H9 (cell line): Measurements from ENCODE around the gene STN1. TPM values are rescaled to one million over a fixed set of nuclear protein-coding genes. Genes with fewer than 3 reads are reported as not detected.

Experiments used
- DNase-seq: peaks from one replicate; pipeline ENCODE4 v3.0.0-alpha.2; 2017
- H2AFZ ChIP-seq: one replicate; pipeline ENCODE4 v1.6.1; 2013; ENCODE audit warnings: mild to moderate bottlenecking, low read length, control low read depth, moderate library complexity
- H2AK5ac ChIP-seq: 2 replicates; pipeline ENCODE4 v1.6.1; 2013; ENCODE audit warnings: low read length, control low read depth, mixed read lengths; ENCODE audit not compliant: insufficient read length
- H2BK120ac ChIP-seq: one replicate; pipeline ENCODE4 v1.6.1; 2013; ENCODE audit warnings: low read depth, mild to moderate bottlenecking, low read length, control low read depth, inconsistent platforms; ENCODE audit not compliant: poor library complexity, severe bottlenecking
- H2BK12ac ChIP-seq: 2 replicates; pipeline ENCODE4 v1.6.1; 2013; ENCODE audit warnings: low read length, control low read depth, mixed read lengths, low read depth; ENCODE audit not compliant: insufficient read length
- H2BK15ac ChIP-seq: 2 replicates; pipeline ENCODE4 v1.6.1; 2013; ENCODE audit warnings: low read depth, low read length, control low read depth
- H2BK20ac ChIP-seq: one replicate; pipeline ENCODE4 v1.6.1; 2013; ENCODE audit warnings: low read depth, mild to moderate bottlenecking, low read length, control low read depth, inconsistent platforms; ENCODE audit not compliant: poor library complexity, severe bottlenecking
- H2BK5ac ChIP-seq: 2 replicates; pipeline ENCODE4 v1.6.1; 2013; ENCODE audit warnings: low read length, control low read depth, mixed read lengths; ENCODE audit not compliant: insufficient read length
- H3K14ac ChIP-seq: 2 replicates; pipeline ENCODE4 v1.6.1; 2013; ENCODE audit warnings: low read length, control low read depth; ENCODE audit not compliant: insufficient read depth
- H3K18ac ChIP-seq: 2 replicates; pipeline ENCODE4 v1.6.1; 2013; ENCODE audit warnings: low read depth, mild to moderate bottlenecking, mixed read lengths, low read length, control low read depth; ENCODE audit not compliant: insufficient read length
- H3K23ac ChIP-seq: 2 replicates; pipeline ENCODE4 v1.6.1; 2013; ENCODE audit warnings: low read length, control low read depth, mixed read lengths, low read depth; ENCODE audit not compliant: insufficient read length
- H3K23me2 ChIP-seq: 2 replicates; pipeline ENCODE4 v1.6.1; 2013; ENCODE audit warnings: low read depth, mild to moderate bottlenecking, mixed read lengths, low read length, control low read depth; ENCODE audit not compliant: insufficient read length, poor library complexity, severe bottlenecking
- H3K27ac ChIP-seq: 2 replicates; pipeline ENCODE4 v1.5.1; 2013; ENCODE audit warnings: low read length, control low read depth, mixed read lengths, low read depth; ENCODE audit not compliant: insufficient read length
- H3K27me3 ChIP-seq: 2 replicates; pipeline ENCODE4 v1.6.1; 2013; ENCODE audit warnings: low read length, control low read depth, inconsistent platforms; ENCODE audit not compliant: insufficient read depth
- H3K4ac ChIP-seq: 2 replicates; pipeline ENCODE4 v1.6.1; 2013; ENCODE audit warnings: low read depth, mild to moderate bottlenecking, control low read depth, inconsistent platforms, low read length, moderate library complexity
- H3K4me1 ChIP-seq: 2 replicates; pipeline ENCODE4 v1.6.1; 2013; ENCODE audit warnings: low read length, control low read depth, inconsistent platforms; ENCODE audit not compliant: insufficient read depth
- H3K4me2 ChIP-seq: 2 replicates; pipeline ENCODE4 v1.6.1; 2013; ENCODE audit warnings: low read length, control low read depth, mixed read lengths; ENCODE audit not compliant: insufficient read length, insufficient read depth
- H3K56ac ChIP-seq: 2 replicates; pipeline ENCODE4 v1.6.1; 2013; ENCODE audit warnings: low read depth, mild to moderate bottlenecking, mixed read lengths, low read length, control low read depth; ENCODE audit not compliant: insufficient read length
- H3K79me1 ChIP-seq: 2 replicates; pipeline ENCODE4 v1.6.1; 2013; ENCODE audit warnings: low read depth, mild to moderate bottlenecking, moderate library complexity, low read length, control low read depth, inconsistent platforms; ENCODE audit not compliant: insufficient read depth, poor library complexity, severe bottlenecking
- H3K79me2 ChIP-seq: 2 replicates; pipeline ENCODE4 v1.6.1; 2013; ENCODE audit warnings: low read length, control low read depth, inconsistent platforms; ENCODE audit not compliant: insufficient read depth
- H3K9ac ChIP-seq: 2 replicates; pipeline ENCODE4 v1.6.1; 2013; ENCODE audit warnings: low read length, control low read depth, mixed read lengths; ENCODE audit not compliant: insufficient read length; ENCODE audit errors: extremely low read depth
- H3K9me3 ChIP-seq: one replicate; pipeline ENCODE4 v1.6.1; 2013; ENCODE audit warnings: low read depth, low read length, inconsistent platforms; ENCODE audit not compliant: control insufficient read depth
- H3T11ph ChIP-seq: one replicate; pipeline ENCODE4 v1.6.1; 2013; ENCODE audit warnings: mild to moderate bottlenecking, low read length, control low read depth, inconsistent platforms
- H4K20me1 ChIP-seq: one replicate; pipeline ENCODE4 v1.6.1; 2013; ENCODE audit not compliant: control insufficient read depth, insufficient read length, insufficient read depth
- H4K5ac ChIP-seq: 2 replicates; pipeline ENCODE4 v1.6.1; 2013; ENCODE audit warnings: low read depth, mild to moderate bottlenecking, mixed read lengths, low read length, control low read depth; ENCODE audit not compliant: insufficient read length
- H4K8ac ChIP-seq: replicated peaks from 2 replicates; pipeline ENCODE4 v1.6.1; 2013; ENCODE audit warnings: low read length, control low read depth, mixed read lengths, low read depth; ENCODE audit not compliant: insufficient read length
- H4K91ac ChIP-seq: 2 replicates; pipeline ENCODE4 v1.6.1; 2013; ENCODE audit warnings: low read depth, mild to moderate bottlenecking, moderate library complexity, mixed read lengths, low read length, control low read depth; ENCODE audit not compliant: insufficient read length
- H3K27ac Mint-ChIP-seq, 3 experiments: 2 replicates in 2 of 3; 3 replicates in 1 of 3; pipeline ENCODE4 v1.8.0; 2020 to 2021; ENCODE audit warnings: mixed read lengths in 3 of 3, mild to moderate bottlenecking in 1 of 3, moderate library complexity in 1 of 3
- H3K27me3 Mint-ChIP-seq: 2 replicates; pipeline ENCODE4 v1.8.0; 2021; ENCODE audit warnings: low read depth, mild to moderate bottlenecking, moderate library complexity, mixed read lengths
- H3K36me3 Mint-ChIP-seq, 3 experiments: 2 replicates in 2 of 3; 3 replicates in 1 of 3; pipeline ENCODE4 v1.8.0; 2020 to 2021; ENCODE audit warnings: low read depth in 3 of 3, mixed read lengths in 3 of 3; ENCODE audit not compliant: insufficient read depth in 1 of 3
- H3K4me1 Mint-ChIP-seq, 2 experiments: 2 replicates each; pipeline ENCODE4 v1.8.0; 2020; ENCODE audit warnings: mixed read lengths in 2 of 2
- H3K4me3 Mint-ChIP-seq, 2 experiments: 2 replicates in 1 of 2; 3 replicates in 1 of 2; pipeline ENCODE4 v1.8.0; 2020 to 2021; ENCODE audit warnings: mild to moderate bottlenecking in 2 of 2, mixed read lengths in 2 of 2, moderate library complexity in 1 of 2
- H3K9me3 Mint-ChIP-seq, 2 experiments: 2 replicates in 1 of 2; 3 replicates in 1 of 2; pipeline ENCODE4 v1.8.0; 2020; ENCODE audit warnings: mild to moderate bottlenecking in 2 of 2, mixed read lengths in 2 of 2, moderate library complexity in 1 of 2
- CTCF ChIP-seq: fragments of 200-600 bp; sonication (generic); conservative IDR thresholded peaks from 3 replicates; pipeline ENCODE4 v1.8.0; 2021; ENCODE audit warnings: antibody characterized with exemption, mild to moderate bottlenecking
- WGBS: extraction: QIAGEN DNeasy Blood & Tissue Kit; methylation state at CpG from one replicate; pipeline ENCODE4 v1.1.7; 2013; ENCODE audit warnings: missing lambda C conversion rate, low lambda C conversion rate, mixed read lengths; ENCODE audit not compliant: insufficient read length; ENCODE audit errors: extremely low coverage; 5-methylcytosine and 5-hydroxymethylcytosine counted together
- total RNA-seq: library from RNA; stranded (reverse); gene quantifications from 2 replicates; pipeline ENCODE4 v1.2.1, GENCODE V29; 2021

The STN1 gene
- total RNA-seq, 1 experiment from 2014 or later: 11.3 TPM

DNA sequence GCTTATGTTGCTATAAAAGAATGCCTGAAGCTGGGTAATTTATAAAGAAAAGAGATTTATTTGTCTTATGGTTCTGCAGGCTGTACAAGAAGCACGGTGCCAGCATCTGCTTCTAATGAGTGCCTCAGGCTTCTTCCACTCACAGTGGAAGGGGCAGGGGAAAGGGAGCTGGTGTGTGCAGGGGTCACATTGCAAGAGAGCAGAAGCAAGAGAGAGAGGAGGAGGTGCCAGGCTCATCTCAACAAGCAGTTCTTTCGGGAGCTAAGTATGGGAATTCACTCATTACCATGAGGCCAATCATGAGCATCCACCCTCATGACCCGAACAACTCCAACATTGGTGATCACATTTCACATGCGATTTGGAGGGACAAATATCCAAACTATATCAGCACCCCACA lies 31.7 kb upstream of the STN1 start:
- H3K9me3 ChIP-seq: no peaks in the 10 kb centered on the region
- no CpG with 5 or more reads among the region's 4 CpGs for WGBS
- DNase-seq: no peak
- no peak overlapping the region for H2BK120ac ChIP-seq
- H3K23ac ChIP-seq: no peak overlapping the region
- peaks cover 3 to 6% of the 10 kb centered on the region in 2 experiments for H3K4me1 Mint-ChIP-seq
- H4K20me1 ChIP-seq: no peaks in the 10 kb centered on the region
- no peaks in the 10 kb centered on the region for H3K27me3 ChIP-seq
- no peak overlapping the region for H3K4me3 Mint-ChIP-seq
- H3K4me1 ChIP-seq: no peaks in the 10 kb centered on the region
- no peak overlapping the region for H2BK12ac ChIP-seq
- no peaks in the 10 kb centered on the region for H3K27me3 Mint-ChIP-seq
- H3K27ac ChIP-seq: no peak overlapping the region
- no peak overlapping the region for H3K56ac ChIP-seq
- no peak for TF ChIP-seq CTCF
- no peak overlapping the region for H3K14ac ChIP-seq
- H2AFZ ChIP-seq: peak overlapping the region; percentile 32
- H3K9ac ChIP-seq: peak overlapping the region; percentile 14
- no peak overlapping the region for H2AK5ac ChIP-seq
- H4K5ac ChIP-seq: no peak overlapping the region
- H2BK15ac ChIP-seq: no peak overlapping the region
- no peaks in the 10 kb centered on the region for H3K36me3 Mint-ChIP-seq
- no peak overlapping the region for H4K91ac ChIP-seq
- H3K27ac Mint-ChIP-seq: no peak overlapping the region
- no peak overlapping the region for H3K4ac ChIP-seq
- H3K18ac ChIP-seq: no peak overlapping the region
- H3K4me2 ChIP-seq: no peak overlapping the region
- H2BK20ac ChIP-seq: no peak overlapping the region
- H4K8ac ChIP-seq: no peak overlapping the region
- H3K79me2 ChIP-seq: no peaks in the 10 kb centered on the region
- H3K79me1 ChIP-seq: no peaks in the 10 kb centered on the region
- 0 out of 5 replicates have a peak, but pooled peaks cover 0 to 2% of the 10 kb centered on the region in 2 experiments for H3K9me3 Mint-ChIP-seq
- H3T11ph ChIP-seq: no peak overlapping the region
- H2BK5ac ChIP-seq: no peak overlapping the region
- no peaks in the 10 kb centered on the region for H3K23me2 ChIP-seq
